HEK293 (cell line): ENCODE measurements around the gene EN2.

Source experiments
- CTCF ChIA-PET: fragments of 350-600 bp; formaldehyde crosslinking; extraction: SDS; loops from one replicate; lab custom pipeline; 2021; ENCODE audit warnings: antibody characterized with exemption; lab: Yijun Ruan, JAX
- POLR2A ChIA-PET: fragments of 300-600 bp; formaldehyde crosslinking; extraction: SDS; loops from one replicate; lab custom pipeline; 2020; ENCODE audit warnings: antibody characterized with exemption, inconsistent platforms; lab: Yijun Ruan, JAX
- H3K27ac ChIP-seq: fragments of 200-500 bp; sonication (Bioruptor generic); 2 replicates; pipeline ENCODE4 v1.5.1; 2014; ENCODE audit warnings: low read depth, low read length, control low read depth, inconsistent platforms; ENCODE audit errors: extremely low read depth
- H3K36me3 ChIP-seq, 2 experiments: fragments of 200-500 bp in 1 of 2; sonication (Bioruptor generic) in 1 of 2; 1 replicate in 1 of 2; 2 replicates in 1 of 2; pipeline ENCODE4 v1.5.1; 2014 to 2017; ENCODE audit warnings: inconsistent platforms in 2 of 2, low read length in 2 of 2; ENCODE audit not compliant: control insufficient read depth in 2 of 2, insufficient read depth in 1 of 2
- H3K4me1 ChIP-seq: fragments of 200-500 bp; sonication (Bioruptor generic); 2 replicates; pipeline ENCODE4 v1.5.1; 2014; ENCODE audit warnings: mild to moderate bottlenecking, low read length, inconsistent platforms; ENCODE audit not compliant: control insufficient read depth, insufficient read depth
- H3K4me3 ChIP-seq: 2 replicates; pipeline ENCODE4 v1.5.1; 2011; ENCODE audit warnings: low read depth, mild to moderate bottlenecking, control low read depth, low read length, moderate library complexity
- H3K9me3 ChIP-seq: fragments of 200-500 bp; sonication (Bioruptor generic); 2 replicates; pipeline ENCODE4 v1.5.1; 2014; ENCODE audit warnings: low read depth, low read length, inconsistent platforms; ENCODE audit not compliant: control insufficient read depth, insufficient read depth
- BCL11A ChIP-seq: fragments of 450-650 bp; formaldehyde crosslinking; IDR thresholded peaks from 2 replicates; pipeline ENCODE4 v1.5.1; 2016; ENCODE audit warnings: low read depth, missing biosample characterization, missing genetic modification characterization
- WT1 ChIP-seq: fragments of 450-650 bp; formaldehyde crosslinking; IDR thresholded peaks from 2 replicates; pipeline ENCODE4 v1.5.1; 2016; ENCODE audit warnings: missing biosample characterization, missing genetic modification characterization
- ZNF155 ChIP-seq: fragments of 450-650 bp; formaldehyde crosslinking; IDR thresholded peaks from 2 replicates; pipeline ENCODE4 v1.5.1; 2016; ENCODE audit warnings: missing biosample characterization, missing genetic modification characterization
- ZNF184 ChIP-seq: fragments of 450-650 bp; IDR thresholded peaks from 2 replicates; pipeline ENCODE4 v1.5.1; 2018; ENCODE audit warnings: missing biosample characterization, mild to moderate bottlenecking, missing genetic modification characterization
- ZNF248 ChIP-seq: fragments of 450-650 bp; formaldehyde crosslinking; IDR thresholded peaks from 2 replicates; pipeline ENCODE4 v1.5.1; 2017; ENCODE audit warnings: missing biosample characterization, missing genetic modification characterization
- ZNF48 ChIP-seq: fragments of 450-650 bp; formaldehyde crosslinking; IDR thresholded peaks from 2 replicates; pipeline ENCODE4 v1.5.1; 2016; ENCODE audit warnings: missing biosample characterization, missing genetic modification characterization
- ZNF518A ChIP-seq: fragments of 450-650 bp; formaldehyde crosslinking; conservative IDR thresholded peaks from 2 replicates; pipeline ENCODE4 v1.5.1; 2016; ENCODE audit warnings: low read depth, missing biosample characterization, missing genetic modification characterization
- ZNF596 ChIP-seq: fragments of 450-650 bp; IDR thresholded peaks from 2 replicates; pipeline ENCODE4 v1.5.0; 2018; ENCODE audit warnings: missing biosample characterization, mild to moderate bottlenecking, missing genetic modification characterization, moderate library complexity
- ZNF639 ChIP-seq: fragments of 450-650 bp; formaldehyde crosslinking; IDR thresholded peaks from 2 replicates; pipeline ENCODE4 v1.5.1; 2016; ENCODE audit warnings: missing biosample characterization, missing genetic modification characterization
- ZSCAN30 ChIP-seq: fragments of 450-650 bp; IDR thresholded peaks from 2 replicates; pipeline ENCODE4 v1.5.1; 2018; ENCODE audit warnings: missing biosample characterization, mild to moderate bottlenecking, missing genetic modification characterization, moderate library complexity
- TF ChIP-seq, protein P1 (sequence below): fragments of 450-650 bp; formaldehyde crosslinking; IDR thresholded peaks from 2 replicates; pipeline ENCODE4 v1.5.1; 2016; ENCODE audit warnings: missing biosample characterization, missing genetic modification characterization, borderline replicate concordance
- TF ChIP-seq, protein P2 (sequence below): fragments of 450-650 bp; formaldehyde crosslinking; IDR thresholded peaks from 2 replicates; pipeline ENCODE4 v1.5.1; 2016; ENCODE audit warnings: missing biosample characterization, missing genetic modification characterization

EN2 gene

DNA sequence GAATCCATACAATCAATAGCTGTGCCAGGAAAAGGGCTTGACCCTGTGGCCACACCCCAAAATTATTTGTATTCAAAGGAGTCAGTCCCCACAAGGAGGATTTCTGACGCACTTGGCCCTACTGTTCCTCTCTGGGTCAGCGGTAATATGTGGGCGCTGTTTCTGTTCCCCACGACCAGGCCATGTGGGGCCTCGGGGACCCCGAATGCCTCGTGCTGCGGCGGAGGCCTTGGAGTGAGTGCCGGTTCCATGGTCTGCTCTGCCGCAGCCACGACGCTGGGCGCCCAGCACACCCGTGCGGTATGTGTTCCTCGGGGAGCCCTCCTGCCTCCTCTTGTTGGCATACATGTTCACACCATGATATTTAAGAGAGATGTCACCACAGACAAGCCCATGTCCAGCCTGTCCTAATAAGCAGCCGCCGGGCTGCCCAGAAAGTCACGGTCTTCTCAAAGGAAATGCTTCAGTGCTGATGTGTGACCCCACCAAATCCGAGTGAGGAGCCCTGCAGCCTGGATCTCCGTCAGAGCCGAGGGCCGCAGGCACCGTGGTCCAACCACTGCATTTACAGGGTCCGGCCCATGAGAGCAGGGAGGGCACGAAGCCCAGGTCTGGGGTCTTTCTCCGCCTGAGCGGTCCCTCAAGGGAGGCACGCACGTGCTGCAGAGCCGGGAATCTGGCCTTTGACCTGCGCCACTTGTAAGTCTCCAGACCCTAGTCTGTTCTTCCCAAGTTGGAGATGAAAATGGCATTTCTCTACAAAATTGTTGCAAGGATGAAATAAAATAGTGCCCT is 36.0 kb downstream of the EN2 start:
- no peaks in the 10 kb centered on the region for H3K4me1 ChIP-seq
- CTCF ChIA-PET = interaction anchor here (0.6 to 0.7 kb wide), 3 partner anchors 9 to 101 kb away, joined by 3 to 4 read pairs (median 4); no protein-coding TSS in a partner anchor
- TF ChIP-seq ZNF518A (tag by site-specific recombination) (no peak), ZNF639 (no peak), BCL11A (tag by site-specific recombination) (no peak), ZNF48 (tag by site-specific recombination) (no peak), ZSCAN30 (no peak), ZNF184 (tag by site-specific recombination) (no peak), ZNF596 (no peak), ZNF155 (no peak), ZNF248 (tag by site-specific recombination) (no peak), WT1 (tag by site-specific recombination) (no peak)
- TF ChIP-seq, protein P1, sequence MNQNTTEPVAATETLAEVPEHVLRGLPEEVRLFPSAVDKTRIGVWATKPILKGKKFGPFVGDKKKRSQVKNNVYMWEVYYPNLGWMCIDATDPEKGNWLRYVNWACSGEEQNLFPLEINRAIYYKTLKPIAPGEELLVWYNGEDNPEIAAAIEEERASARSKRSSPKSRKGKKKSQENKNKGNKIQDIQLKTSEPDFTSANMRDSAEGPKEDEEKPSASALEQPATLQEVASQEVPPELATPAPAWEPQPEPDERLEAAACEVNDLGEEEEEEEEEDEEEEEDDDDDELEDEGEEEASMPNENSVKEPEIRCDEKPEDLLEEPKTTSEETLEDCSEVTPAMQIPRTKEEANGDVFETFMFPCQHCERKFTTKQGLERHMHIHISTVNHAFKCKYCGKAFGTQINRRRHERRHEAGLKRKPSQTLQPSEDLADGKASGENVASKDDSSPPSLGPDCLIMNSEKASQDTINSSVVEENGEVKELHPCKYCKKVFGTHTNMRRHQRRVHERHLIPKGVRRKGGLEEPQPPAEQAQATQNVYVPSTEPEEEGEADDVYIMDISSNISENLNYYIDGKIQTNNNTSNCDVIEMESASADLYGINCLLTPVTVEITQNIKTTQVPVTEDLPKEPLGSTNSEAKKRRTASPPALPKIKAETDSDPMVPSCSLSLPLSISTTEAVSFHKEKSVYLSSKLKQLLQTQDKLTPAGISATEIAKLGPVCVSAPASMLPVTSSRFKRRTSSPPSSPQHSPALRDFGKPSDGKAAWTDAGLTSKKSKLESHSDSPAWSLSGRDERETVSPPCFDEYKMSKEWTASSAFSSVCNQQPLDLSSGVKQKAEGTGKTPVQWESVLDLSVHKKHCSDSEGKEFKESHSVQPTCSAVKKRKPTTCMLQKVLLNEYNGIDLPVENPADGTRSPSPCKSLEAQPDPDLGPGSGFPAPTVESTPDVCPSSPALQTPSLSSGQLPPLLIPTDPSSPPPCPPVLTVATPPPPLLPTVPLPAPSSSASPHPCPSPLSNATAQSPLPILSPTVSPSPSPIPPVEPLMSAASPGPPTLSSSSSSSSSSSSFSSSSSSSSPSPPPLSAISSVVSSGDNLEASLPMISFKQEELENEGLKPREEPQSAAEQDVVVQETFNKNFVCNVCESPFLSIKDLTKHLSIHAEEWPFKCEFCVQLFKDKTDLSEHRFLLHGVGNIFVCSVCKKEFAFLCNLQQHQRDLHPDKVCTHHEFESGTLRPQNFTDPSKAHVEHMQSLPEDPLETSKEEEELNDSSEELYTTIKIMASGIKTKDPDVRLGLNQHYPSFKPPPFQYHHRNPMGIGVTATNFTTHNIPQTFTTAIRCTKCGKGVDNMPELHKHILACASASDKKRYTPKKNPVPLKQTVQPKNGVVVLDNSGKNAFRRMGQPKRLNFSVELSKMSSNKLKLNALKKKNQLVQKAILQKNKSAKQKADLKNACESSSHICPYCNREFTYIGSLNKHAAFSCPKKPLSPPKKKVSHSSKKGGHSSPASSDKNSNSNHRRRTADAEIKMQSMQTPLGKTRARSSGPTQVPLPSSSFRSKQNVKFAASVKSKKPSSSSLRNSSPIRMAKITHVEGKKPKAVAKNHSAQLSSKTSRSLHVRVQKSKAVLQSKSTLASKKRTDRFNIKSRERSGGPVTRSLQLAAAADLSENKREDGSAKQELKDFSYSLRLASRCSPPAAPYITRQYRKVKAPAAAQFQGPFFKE (tag by site-specific recombination) = no peak
- TF ChIP-seq, protein P2, sequence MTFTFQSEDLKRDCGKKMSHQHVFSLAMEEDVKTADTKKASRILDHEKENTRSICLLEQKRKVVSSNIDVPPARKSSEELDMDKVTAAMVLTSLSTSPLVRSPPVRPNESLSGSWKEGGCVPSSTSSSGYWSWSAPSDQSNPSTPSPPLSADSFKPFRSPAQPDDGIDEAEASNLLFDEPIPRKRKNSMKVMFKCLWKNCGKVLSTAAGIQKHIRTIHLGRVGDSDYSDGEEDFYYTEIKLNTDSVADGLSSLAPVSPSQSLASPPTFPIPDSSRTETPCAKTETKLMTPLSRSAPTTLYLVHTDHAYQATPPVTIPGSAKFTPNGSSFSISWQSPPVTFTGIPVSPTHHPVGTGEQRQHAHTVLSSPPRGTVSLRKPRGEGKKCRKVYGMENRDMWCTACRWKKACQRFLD (tag by site-specific recombination) = no peak
- TF ChIP-seq, all 188 proteins: peak for 0
- POLR2A ChIA-PET = no interaction called here
- Histone ChIP-seq H3K9me3 (no peaks in the 10 kb centered on the region), H3K36me3 (no peaks in the 10 kb centered on the region), H3K4me3 (no peak overlapping the region), H3K27ac (no peak overlapping the region)
